Testis (tissue), 3 donors: ENCODE measurements around the gene LRRC31. TPM values are rescaled to one million over a fixed set of nuclear protein-coding genes. Genes with fewer than 3 reads are reported as not detected.

Experiments
- DNase-seq: peaks from one replicate; pipeline ENCODE4 v3.0.0-alpha.2; 2019
- H3K27ac ChIP-seq, 2 donors: fragments of 200-600 bp; sonication (generic); one replicate each; pipeline ENCODE4 v1.5.1; 2019
- H3K27me3 ChIP-seq: fragments of 200-600 bp; sonication (generic); one replicate; pipeline ENCODE4 v1.5.1; 2019
- H3K36me3 ChIP-seq: fragments of 200-600 bp; sonication (generic); one replicate; pipeline ENCODE4 v1.5.1; 2017; ENCODE audit warnings: low read depth; ENCODE audit errors: missing control alignments
- H3K4me1 ChIP-seq: fragments of 200-600 bp; sonication (generic); one replicate; pipeline ENCODE4 v1.5.1; 2019
- H3K4me3 ChIP-seq, 2 donors: fragments of 200-600 bp; sonication (generic); one replicate each; pipeline ENCODE4 v1.5.1; 2017 to 2019
- H3K9me3 ChIP-seq: fragments of 200-600 bp; sonication (generic); one replicate; pipeline ENCODE4 v1.5.1; 2017
- CTCF ChIP-seq, 3 experiments: fragments of 450-650 bp in 2 of 3; fragments of 200-600 bp in 1 of 3; sonication (generic) in 1 of 3; IDR thresholded peaks; one replicate each; pipeline ENCODE4 v1.5.1; 2016 to 2019; ENCODE audit warnings: antibody characterized with exemption in 3 of 3, mild to moderate bottlenecking in 2 of 3, moderate library complexity in 1 of 3
- POLR2A ChIP-seq: fragments of 450-650 bp; IDR thresholded peaks from one replicate; pipeline ENCODE4 v1.6.1; 2017; ENCODE audit warnings: antibody characterized with exemption, mild to moderate bottlenecking, moderate library complexity
- WGBS, 2 donors: methylation state at CpG; one replicate each; pipeline ENCODE4 v1.1.5; 2018; 5-methylcytosine and 5-hydroxymethylcytosine counted together
- intact Hi-C: fragments of 100-400 bp; cut with DNase I; formaldehyde crosslinking; loops from one replicate; pipeline ENCODE4 v1.15.1; 2023; ENCODE audit warnings: low total_unique reads
- polyA plus RNA-seq: library from polyadenylated mRNA; stranded (reverse); fragments of 350-450 nt; fragmentation: Illumina TruSeq; extraction: RNeasy Lipid Tissue Mini Kit (QIAGEN cat#74804); gene quantifications from one replicate; pipeline ENCODE4 v1.2.3, GENCODE V29; 2014; ENCODE audit warnings: low read depth, low replicate concordance; ENCODE audit not compliant: insufficient read depth
- total RNA-seq, 2 donors: library from RNA; depleted of rRNA; stranded (reverse); fragments of >200 nt; gene quantifications; one replicate each; pipeline ENCODE4 v1.2.3, GENCODE V29; 2016

Gene LRRC31
- total and polyA plus RNA-seq, 3 donors from 2014 or later, result 0.15 to 0.24 (median 0.19) TPM

- intact Hi-C loops, result no loop called here
- peak overlapping the region; percentile 67 to 82 for H3K4me3 ChIP-seq
- DNase-seq, result peak; percentile 35
- no peak for TF ChIP-seq POLR2A
- TF ChIP-seq CTCF (IDR thresholded peaks at IDR 0.05), result no peak
- no peaks in the 10 kb centered on the region for H3K4me1 ChIP-seq
- no peaks in the 10 kb centered on the region for H3K36me3 ChIP-seq
- no peaks in the 10 kb centered on the region for H3K9me3 ChIP-seq
- no peaks in the 10 kb centered on the region for H3K27me3 ChIP-seq
- WGBS, 2 donors, result 2% methylated on average over 18 to 27 of the region's 29 CpGs
- peak overlapping the region; percentile 36 to 76 for H3K27ac ChIP-seq
These were observed 58.0 kb downstream of the LRRC31 start for GRCh38 chr3:169811631-169812331.

- H3K27me3 ChIP-seq, result no peaks in the 10 kb centered on the region
- H3K4me1 ChIP-seq, result no peaks in the 10 kb centered on the region
- WGBS, 2 donors, result 40 to 41% methylated on average over 2 of the region's 2 CpGs
- no peaks in the 10 kb centered on the region for H3K9me3 ChIP-seq
- DNase-seq, result no peak
- intact Hi-C loops, result no loop called here
- H3K36me3 ChIP-seq, result no peaks in the 10 kb centered on the region
- TF ChIP-seq CTCF (IDR thresholded peaks at IDR 0.05) (no peak), POLR2A (no peak)
- no peak overlapping the region for H3K27ac ChIP-seq
- H3K4me3 ChIP-seq, result no peak overlapping the region
These were observed 60.4 kb downstream of the LRRC31 start for GRCh38 chr3:169809230-169809795.

GRCh38 chr3:169804681-169805080, 65.1 kb downstream of the LRRC31 start:
- H3K4me1 ChIP-seq, result no peaks in the 10 kb centered on the region
- 89 to 92% methylated on average over 3 of the region's 3 CpGs for WGBS, 2 donors
- H3K27ac ChIP-seq, result no peak overlapping the region
- no peak overlapping the region for H3K4me3 ChIP-seq
- TF ChIP-seq POLR2A (no peak), CTCF (IDR thresholded peaks at IDR 0.05) (no peak)
- no peaks in the 10 kb centered on the region for H3K9me3 ChIP-seq
- intact Hi-C loops, result no loop called here
- H3K27me3 ChIP-seq, result no peaks in the 10 kb centered on the region
- H3K36me3 ChIP-seq, result no peaks in the 10 kb centered on the region
- no peak for DNase-seq

- intact Hi-C loops, result no loop called here
- H3K4me1 ChIP-seq, result no peaks in the 10 kb centered on the region
- H3K27ac ChIP-seq, result no peak overlapping the region
- H3K4me3 ChIP-seq, result no peak overlapping the region
- H3K36me3 ChIP-seq, result no peaks in the 10 kb centered on the region
- WGBS, 2 donors, result 75 to 90% methylated on average over 1 of the region's 1 CpG
- no peak for TF ChIP-seq POLR2A
- TF ChIP-seq CTCF (IDR thresholded peaks at IDR 0.05), result no peak
- H3K9me3 ChIP-seq, result no peaks in the 10 kb centered on the region
- no peak for DNase-seq
- H3K27me3 ChIP-seq, result no peaks in the 10 kb centered on the region
These were observed 77.4 kb downstream of the LRRC31 start for GRCh38 chr3:169792359-169792758.
